ENCODE data around the gene SOCS6. TPM values are rescaled to one million over a fixed set of nuclear protein-coding genes. Genes with fewer than 3 reads are reported as not detected.

The SOCS6 gene
- total and polyA plus RNA-seq, 2 of the 13 experiments (the other 11 are each of a cell fraction or from before 2014, with no cell fraction given) = 18.6 to 38.3 TPM

GRCh38 chr18:70326255-70326654 lies 37.4 kb downstream of the SOCS6 start (continued):
- TF ChIP-seq EHMT2 (IDR thresholded peaks at IDR 0.05; ENCODE audit: borderline replicate concordance, low read depth, low read length) = no peak

DNA sequence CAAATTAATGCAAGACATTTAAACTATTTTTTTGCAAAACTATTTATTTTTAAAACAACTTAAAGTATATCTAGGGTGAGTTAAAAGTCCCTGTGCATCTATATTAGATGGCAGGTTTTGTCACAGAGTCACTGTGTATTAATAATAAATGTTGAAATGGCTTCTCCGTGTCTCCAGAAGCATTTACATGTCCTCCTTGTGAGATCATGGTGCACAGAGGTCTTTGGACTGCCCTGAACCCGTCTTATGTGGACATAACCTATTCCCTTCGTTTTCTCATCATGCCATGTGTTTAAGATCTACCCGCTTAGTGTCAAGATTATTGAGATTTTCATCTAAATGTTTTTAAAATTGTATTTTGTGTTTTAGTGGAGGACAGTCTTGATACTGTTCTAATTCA lies 39.3 kb downstream of the SOCS6 start:
- no TSS peak for BruUV-seq (replicated peaks)
- in situ Hi-C loops (cut with HindIII; ENCODE audit: extremely low pct_ligation_motif_present, low pct_unique_long_range_greater_than_20kb) = no loop called here

More for the DNA sequence above, 39.3 kb downstream of the SOCS6 start:
- intact Hi-C loops (cut with micrococcal nuclease; ENCODE audit: unreplicated experiment) = no loop called here
- Histone ChIP-seq H3K9ac (ENCODE audit: insufficient read depth, low read depth, low read length) (no peak overlapping the region), H2AFZ (ENCODE audit: low read length) (no peak overlapping the region), H3K27ac (ENCODE audit: extremely low read length, insufficient read depth, low read length) (no peak overlapping the region), H3K79me2 (ENCODE audit: insufficient read depth, low read length) (peaks cover 50% of the 10 kb centered on the region), H4K20me1 (ENCODE audit: insufficient read depth, low read length) (no peaks in the 10 kb centered on the region), H3K4me3 (replicated peaks in 1 of 3; ENCODE audit: insufficient read depth in 1 of 3, low read depth in 2 of 3, low read length in 3 of 3) (no peak overlapping the region), H3K4me1 (ENCODE audit: insufficient read depth, low read length) (peaks cover 48% of the 10 kb centered on the region), H3K36me3 (replicated peaks in 1 of 2; ENCODE audit: control insufficient read depth in 1 of 2, insufficient read depth in 2 of 2, low read length in 2 of 2) (peaks cover 12 to 20% of the 10 kb centered on the region in 2 experiments), H3K27me3 (ENCODE audit: control insufficient read depth in 1 of 2, insufficient read depth in 2 of 2, low read length in 2 of 2) (no peaks in the 10 kb centered on the region), H3K9me3 (ENCODE audit: low read length) (no peaks in the 10 kb centered on the region), H3K4me2 (ENCODE audit: low read depth, low read length) (no peak overlapping the region)
- WGBS (ENCODE audit: low lambda C conversion rate) = 91% methylated on average over 4 of the region's 4 CpGs
- TF ChIP-seq PTBP1 (IDR thresholded peaks at IDR 0.05; ENCODE audit: low read depth, low read length, poor library complexity, severe bottlenecking) (no peak), CTCF (CRISPR knock-in tag; IDR thresholded peaks at IDR 0.05) (no peak), ZNF780A (CRISPR knock-in tag; IDR thresholded peaks at IDR 0.05) (no peak), CBX2 (IDR thresholded peaks at IDR 0.05; ENCODE audit: low read depth, low read length) (no peak), CBX2 (CRISPR knock-in tag; IDR thresholded peaks at IDR 0.05; ENCODE audit: low read depth) (no peak), ZNF704 (CRISPR knock-in tag; IDR thresholded peaks at IDR 0.05; ENCODE audit: borderline replicate concordance) (no peak), KLF16 (CRISPR knock-in tag; IDR thresholded peaks at IDR 0.05) (no peak), ZFP36 (IDR thresholded peaks at IDR 0.05; ENCODE audit: borderline replicate concordance, low read depth, low read length, partially characterized antibody) (no peak)
- TF ChIP-seq, protein P1, sequence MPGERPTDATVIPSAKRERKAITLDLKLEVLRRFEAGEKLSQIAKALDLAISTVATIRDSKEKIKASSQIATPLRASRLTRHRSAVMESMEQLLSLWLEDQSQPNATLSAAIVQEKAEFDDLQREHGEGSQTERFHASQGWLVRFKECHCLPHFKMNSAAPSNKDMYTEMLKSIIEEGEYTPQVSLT (CRISPR knock-in tag; IDR thresholded peaks at IDR 0.05; ENCODE audit: borderline replicate concordance, low read depth) = no peak
- DNase-seq (ENCODE audit: low spot score) = no peak
- POLR2A ChIA-PET = interaction anchor here (1.6 kb wide), 1 partner anchor 53 kb away, joined by 3 read pairs; no protein-coding TSS in a partner anchor
- no peak for ATAC-seq
- FAIRE-seq = no peak
- CTCF ChIA-PET (ENCODE audit: low intra/inter-chr PET ratio, low total read pairs) = no interaction called here

Data from HepG2 (cell line).